Ectodermal cell (in vitro differentiated cells): ENCODE data around the gene TKTL2.
"Not testable (repeated sequence)": the region's sequence is repeated elsewhere in the genome, so short reads cannot be mapped to it uniquely, and the experiment has no call there.

Experiments
- H3K27ac ChIP-seq: 2 replicates; pipeline ENCODE4 v1.7.0; 2013; ENCODE audit warnings: mild to moderate bottlenecking, low read depth, low read length; ENCODE audit not compliant: insufficient read depth, poor library complexity, severe bottlenecking
- H3K27me3 ChIP-seq: 2 replicates; pipeline ENCODE4 v1.7.0; 2013; ENCODE audit warnings: mild to moderate bottlenecking, low read length; ENCODE audit not compliant: insufficient read depth, control insufficient read depth, poor library complexity, severe bottlenecking
- H3K36me3 ChIP-seq: one replicate; pipeline ENCODE4 v1.7.0; 2013; ENCODE audit warnings: low read length; ENCODE audit not compliant: control insufficient read depth, insufficient read depth
- H3K4me1 ChIP-seq: one replicate; pipeline ENCODE4 v1.7.0; 2013; ENCODE audit warnings: low read length; ENCODE audit not compliant: control insufficient read depth, insufficient read depth
- H3K4me3 ChIP-seq: 2 replicates; pipeline ENCODE4 v1.7.0; 2013; ENCODE audit warnings: low read depth, low read length, control low read depth; ENCODE audit not compliant: insufficient read depth
- H3K9me3 ChIP-seq: 2 replicates; pipeline ENCODE4 v1.7.0; 2013; ENCODE audit warnings: mild to moderate bottlenecking, low read length, moderate library complexity; ENCODE audit not compliant: control insufficient read depth
- WGBS, 2 experiments: methylation state at CpG; one replicate each; pipeline ENCODE4 v1.1.7; 2013; ENCODE audit warnings: missing lambda C conversion rate in 2 of 2; 5-methylcytosine and 5-hydroxymethylcytosine counted together

TKTL2 gene

GRCh38 chr4:163447481-163447880 is 26.1 kb downstream of the TKTL2 start:
- no peaks in the 10 kb centered on the region for H3K4me1 ChIP-seq
- H3K36me3 ChIP-seq = no peaks in the 10 kb centered on the region
- H3K27ac ChIP-seq = no peak overlapping the region
- no peaks in the 10 kb centered on the region for H3K9me3 ChIP-seq
- WGBS, 2 experiments = 91 to 100% methylated on average over 1 of the region's 1 CpG
- H3K4me3 ChIP-seq = no peak overlapping the region
- no peaks in the 10 kb centered on the region for H3K27me3 ChIP-seq

- whole genome bisulfite sequencing, 2 experiments = 92 to 93% methylated on average over 11 to 12 of the region's 12 CpGs
- H3K36me3 ChIP-seq, H3K27me3 ChIP-seq, H3K4me3 ChIP-seq, H3K9me3 ChIP-seq, H3K4me1 ChIP-seq, H3K27ac ChIP-seq: not testable (repeated sequence)
Observed at GRCh38 chr4:163447023-163447422, 26.5 kb downstream of the TKTL2 start.

GRCh38 chr4:163440040-163440439 is 33.5 kb downstream of the TKTL2 start:
- Histone ChIP-seq H3K36me3 (no peaks in the 10 kb centered on the region), H3K27me3 (no peaks in the 10 kb centered on the region), H3K4me1 (no peaks in the 10 kb centered on the region), H3K27ac (no peak overlapping the region), H3K4me3 (no peak overlapping the region), H3K9me3 (no peaks in the 10 kb centered on the region)
- WGBS, 2 experiments = 94 to 95% methylated on average over 2 of the region's 2 CpGs
